RWPE2 (cell line): ENCODE measurements around the gene PTPRO.

Source experiments
- ATAC-seq: fragments of 200-7000 bp; cut with Tn5 transposase; 3 replicates; pipeline ENCODE4 v1.9.1; 2021; ENCODE audit warnings: low read depth
- DNase-seq: peaks from one replicate; pipeline ENCODE4 v3.0.0-alpha.2; 2020; ENCODE audit warnings: low spot score
- H3K27ac ChIP-seq: fragments of 450-650 bp; 2 replicates; pipeline ENCODE4 v1.5.1; 2017; ENCODE audit warnings: mild to moderate bottlenecking; ENCODE audit not compliant: poor library complexity, severe bottlenecking
- H3K27me3 ChIP-seq: fragments of 250-450 bp; sonication (Bioruptor Pico); 2 replicates; pipeline ENCODE4 v1.5.1; 2021; ENCODE audit warnings: mild to moderate bottlenecking, moderate library complexity; ENCODE audit not compliant: insufficient read depth, poor library complexity, severe bottlenecking
- H3K36me3 ChIP-seq: fragments of 250-450 bp; sonication (Bioruptor Pico); 2 replicates; pipeline ENCODE4 v1.5.1; 2020; ENCODE audit warnings: low read depth, mild to moderate bottlenecking, moderate library complexity
- H3K4me1 ChIP-seq: fragments of 250-450 bp; sonication (Bioruptor Pico); 2 replicates; pipeline ENCODE4 v1.5.1; 2021; ENCODE audit warnings: mild to moderate bottlenecking, moderate library complexity; ENCODE audit not compliant: insufficient read depth, poor library complexity, severe bottlenecking
- H3K4me3 ChIP-seq: fragments of 250-450 bp; sonication (Bioruptor Pico); 2 replicates; pipeline ENCODE4 v1.5.1; 2021; ENCODE audit warnings: mild to moderate bottlenecking, moderate library complexity; ENCODE audit not compliant: severe bottlenecking
- H3K9me3 ChIP-seq: fragments of 250-450 bp; sonication (Bioruptor Pico); 2 replicates; pipeline ENCODE4 v1.5.1; 2021; ENCODE audit warnings: mild to moderate bottlenecking, moderate library complexity; ENCODE audit not compliant: severe bottlenecking
- TF ChIP-seq, protein P1 (sequence below): fragments of 450-650 bp; IDR thresholded peaks from one replicate; pipeline ENCODE4 v1.5.1; 2017; ENCODE audit warnings: mild to moderate bottlenecking, moderate library complexity; ENCODE audit not compliant: poor library complexity, severe bottlenecking

The PTPRO gene

DNA sequence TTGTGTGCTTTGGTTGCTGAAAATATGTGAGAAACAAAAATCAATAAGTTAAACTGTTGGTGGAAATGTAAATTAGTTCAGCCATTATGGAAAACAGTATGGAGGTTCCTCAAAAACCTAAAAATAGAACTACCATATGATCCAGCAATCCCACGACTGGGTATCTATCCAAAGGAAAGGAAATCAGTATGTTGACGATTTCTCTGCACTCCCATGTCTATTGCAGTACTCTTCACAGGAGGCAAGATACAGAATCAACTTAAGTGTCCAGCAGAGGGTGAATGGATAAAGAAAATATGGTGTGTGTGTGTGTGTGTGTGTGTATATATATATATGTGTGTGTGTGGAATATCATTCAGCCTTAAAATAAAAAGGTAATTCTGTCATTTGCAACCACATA, 159.5 kb downstream of the PTPRO start:
- H3K36me3 ChIP-seq = no peaks in the 10 kb centered on the region
- no peak overlapping the region for H3K4me3 ChIP-seq
- H3K27me3 ChIP-seq = no peaks in the 10 kb centered on the region
- no peaks in the 10 kb centered on the region for H3K4me1 ChIP-seq
- H3K9me3 ChIP-seq = no peaks in the 10 kb centered on the region
- H3K27ac ChIP-seq = no peak overlapping the region
- TF ChIP-seq, protein P1, sequence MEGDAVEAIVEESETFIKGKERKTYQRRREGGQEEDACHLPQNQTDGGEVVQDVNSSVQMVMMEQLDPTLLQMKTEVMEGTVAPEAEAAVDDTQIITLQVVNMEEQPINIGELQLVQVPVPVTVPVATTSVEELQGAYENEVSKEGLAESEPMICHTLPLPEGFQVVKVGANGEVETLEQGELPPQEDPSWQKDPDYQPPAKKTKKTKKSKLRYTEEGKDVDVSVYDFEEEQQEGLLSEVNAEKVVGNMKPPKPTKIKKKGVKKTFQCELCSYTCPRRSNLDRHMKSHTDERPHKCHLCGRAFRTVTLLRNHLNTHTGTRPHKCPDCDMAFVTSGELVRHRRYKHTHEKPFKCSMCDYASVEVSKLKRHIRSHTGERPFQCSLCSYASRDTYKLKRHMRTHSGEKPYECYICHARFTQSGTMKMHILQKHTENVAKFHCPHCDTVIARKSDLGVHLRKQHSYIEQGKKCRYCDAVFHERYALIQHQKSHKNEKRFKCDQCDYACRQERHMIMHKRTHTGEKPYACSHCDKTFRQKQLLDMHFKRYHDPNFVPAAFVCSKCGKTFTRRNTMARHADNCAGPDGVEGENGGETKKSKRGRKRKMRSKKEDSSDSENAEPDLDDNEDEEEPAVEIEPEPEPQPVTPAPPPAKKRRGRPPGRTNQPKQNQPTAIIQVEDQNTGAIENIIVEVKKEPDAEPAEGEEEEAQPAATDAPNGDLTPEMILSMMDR = no peak
- no peak for DNase-seq
- no peak for ATAC-seq

DNA sequence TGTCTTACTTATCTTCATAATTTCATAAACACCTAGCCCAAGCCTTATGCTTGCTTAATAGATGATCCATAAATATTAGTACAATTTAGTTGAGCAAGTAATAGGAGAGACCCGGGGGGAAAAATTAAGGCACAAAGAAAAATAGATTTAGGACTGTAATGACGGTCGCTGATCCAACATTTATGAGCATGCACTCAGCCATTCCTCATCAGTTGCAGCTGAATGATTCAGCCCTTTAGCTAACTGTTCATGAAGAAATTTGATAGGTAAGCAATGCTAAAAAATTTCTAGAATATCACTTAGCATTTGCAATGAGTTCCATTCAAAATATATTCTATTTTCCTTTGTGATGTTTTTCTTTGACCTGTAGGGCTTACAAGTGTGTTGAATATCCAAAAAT, 163.2 kb downstream of the PTPRO start:
- Histone ChIP-seq H3K4me3 (no peak overlapping the region), H3K27ac (no peak overlapping the region), H3K4me1 (no peaks in the 10 kb centered on the region), H3K36me3 (no peaks in the 10 kb centered on the region), H3K9me3 (no peaks in the 10 kb centered on the region), H3K27me3 (no peaks in the 10 kb centered on the region)
- TF ChIP-seq, protein P1 = no peak
- ATAC-seq (no peak), DNase-seq (no peak)

DNA sequence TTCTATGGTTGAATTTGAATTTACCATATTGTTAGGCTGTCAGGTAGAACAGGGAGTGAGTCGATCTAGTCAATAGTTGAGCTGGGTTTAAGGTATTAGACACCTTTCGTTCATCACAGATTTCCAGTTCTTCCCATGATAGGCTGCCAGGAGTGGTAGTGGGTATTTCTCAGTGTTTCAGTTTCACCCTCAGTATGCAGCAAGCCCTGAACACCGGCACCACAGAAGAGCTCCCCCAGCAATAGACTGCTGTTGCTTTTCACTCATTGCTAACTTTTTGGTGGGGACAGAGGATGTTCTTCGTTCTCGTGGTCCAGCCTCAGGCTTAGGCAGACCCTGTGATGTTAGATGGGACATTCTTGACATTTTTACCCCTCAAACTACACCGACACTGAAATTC, 164.6 kb downstream of the PTPRO start:
- Histone ChIP-seq H3K9me3 (no peaks in the 10 kb centered on the region), H3K4me3 (no peak overlapping the region), H3K27ac (no peak overlapping the region), H3K4me1 (no peaks in the 10 kb centered on the region), H3K36me3 (no peaks in the 10 kb centered on the region), H3K27me3 (no peaks in the 10 kb centered on the region)
- no peak for ATAC-seq
- no peak for DNase-seq
- TF ChIP-seq, protein P1 = no peak

DNA sequence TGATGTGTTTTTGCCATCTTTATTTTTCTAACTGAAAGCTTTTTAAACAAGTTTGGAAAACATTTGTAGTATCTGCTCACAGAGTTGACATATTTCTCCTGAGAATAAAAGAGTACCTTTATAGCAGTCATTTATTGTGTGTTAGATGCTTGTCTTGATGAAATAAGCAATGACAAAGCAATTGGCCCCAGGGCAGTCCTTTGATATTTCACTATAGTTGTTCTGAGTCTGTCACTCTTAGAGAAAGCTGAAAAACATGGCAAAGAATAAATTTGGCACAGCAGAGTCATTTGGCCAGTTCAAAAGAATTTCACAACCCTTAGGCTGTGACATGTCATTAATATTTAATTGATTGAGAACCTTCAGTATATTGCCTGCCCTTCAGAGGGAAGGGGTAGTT, 166.2 kb downstream of the PTPRO start:
- no peaks in the 10 kb centered on the region for H3K4me1 ChIP-seq
- no peaks in the 10 kb centered on the region for H3K36me3 ChIP-seq
- no peak for ATAC-seq
- no peak overlapping the region for H3K4me3 ChIP-seq
- no peak for DNase-seq
- H3K27ac ChIP-seq = no peak overlapping the region
- TF ChIP-seq, protein P1 = no peak
- H3K27me3 ChIP-seq = no peaks in the 10 kb centered on the region
- H3K9me3 ChIP-seq = no peaks in the 10 kb centered on the region

DNA sequence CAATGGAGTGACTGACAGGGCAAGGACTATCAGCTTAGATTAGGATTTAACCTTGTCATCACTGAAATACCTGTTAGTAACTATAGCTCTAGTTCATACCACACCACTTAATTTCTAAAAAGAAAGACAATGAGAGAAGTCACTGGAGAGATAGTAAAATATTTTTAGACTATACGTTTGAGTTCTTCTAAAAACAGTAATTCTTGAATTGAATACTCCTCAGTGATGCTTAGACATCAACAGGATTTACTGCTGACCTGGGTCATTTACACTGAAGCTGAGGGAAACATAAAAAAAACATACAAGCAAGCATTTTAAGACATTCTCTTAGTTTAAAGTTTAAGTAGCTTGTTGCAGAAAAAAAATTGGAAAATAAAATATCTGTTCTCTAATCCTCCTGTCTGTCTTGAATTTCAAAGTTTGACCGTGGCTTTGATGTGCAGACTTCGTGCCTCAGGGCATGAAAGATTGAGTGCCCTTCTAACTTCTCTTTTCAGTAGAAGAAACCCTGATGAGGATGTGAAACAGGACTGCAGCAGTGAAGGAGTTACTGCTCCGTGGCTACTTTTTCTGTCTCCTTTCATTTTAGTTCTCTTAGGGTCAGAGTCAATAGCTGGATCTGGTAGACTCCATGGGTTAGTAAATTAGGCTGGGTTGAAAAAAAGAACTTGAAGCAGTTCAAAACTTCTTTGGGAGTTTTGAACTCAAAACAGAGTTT, 172.2 kb downstream of the PTPRO start:
- H3K27me3 ChIP-seq = no peaks in the 10 kb centered on the region
- H3K27ac ChIP-seq = no peak overlapping the region
- H3K4me1 ChIP-seq = no peaks in the 10 kb centered on the region
- no peak overlapping the region for H3K4me3 ChIP-seq
- H3K9me3 ChIP-seq = no peaks in the 10 kb centered on the region
- TF ChIP-seq, protein P1 = no peak
- DNase-seq = no peak
- H3K36me3 ChIP-seq = no peaks in the 10 kb centered on the region
- ATAC-seq = no peak
